HepG2 (cell line): ENCODE data around the gene NOTCH4. TPM values are rescaled to one million over a fixed set of nuclear protein-coding genes. Genes with fewer than 3 reads are reported as not detected.

Experiments used
- ARNT ChIP-seq: fragments of 450-650 bp; IDR thresholded peaks from 2 replicates; pipeline ENCODE4 v1.6.1; 2017
- CENPT ChIP-seq: sonication (generic); formaldehyde crosslinking; IDR thresholded peaks from 2 replicates; pipeline ENCODE4 v1.8.0; 2022; ENCODE audit warnings: low read depth, mild to moderate bottlenecking, moderate library complexity, missing genetic modification reagents
- DNMT1 ChIP-seq: sonication (generic); formaldehyde crosslinking; IDR thresholded peaks from 2 replicates; pipeline ENCODE4 v1.5.1; 2020; ENCODE audit warnings: mild to moderate bottlenecking, missing genetic modification reagents
- EED ChIP-seq: sonication (generic); formaldehyde crosslinking; IDR thresholded peaks from 2 replicates; pipeline ENCODE4 v1.5.0; 2020; ENCODE audit warnings: mild to moderate bottlenecking, missing genetic modification reagents
- EP300 ChIP-seq, 3 experiments: sonication (generic) in 1 of 3; formaldehyde crosslinking in 1 of 3; IDR thresholded peaks; 2 replicates each; pipeline versions ENCODE4 v1.5.1 to v1.6.1; 2011 to 2020; ENCODE audit warnings: low read depth in 2 of 3, low read length in 2 of 3, borderline replicate concordance in 1 of 3, improper control_type of control experiment in 1 of 3, mild to moderate bottlenecking in 1 of 3, missing genetic modification reagents in 1 of 3, moderate library complexity in 1 of 3
- FIP1L1 ChIP-seq: fragments of 200-400 bp; formaldehyde crosslinking; IDR thresholded peaks from 2 replicates; pipeline ENCODE4 v1.6.1; 2018; ENCODE audit warnings: low read depth, mild to moderate bottlenecking, low read length, moderate library complexity, borderline replicate concordance; ENCODE audit not compliant: insufficient read depth
- FOXC1 ChIP-seq: sonication (generic); formaldehyde crosslinking; IDR thresholded peaks from 2 replicates; pipeline ENCODE4 v1.8.0; 2022; ENCODE audit warnings: mild to moderate bottlenecking, missing genetic modification reagents, borderline replicate concordance
- GATA4 ChIP-seq: sonication (generic); IDR thresholded peaks from 2 replicates; pipeline ENCODE4 v1.6.1; 2016; ENCODE audit warnings: antibody characterized with exemption, low read depth, borderline replicate concordance
- GATAD1 ChIP-seq: IDR thresholded peaks from 2 replicates; pipeline ENCODE4 v1.6.1; 2016; ENCODE audit warnings: missing genetic modification reagents, missing compliant biosample characterization
- HMGXB4 ChIP-seq, 2 experiments: sonication (generic) in 1 of 2; formaldehyde crosslinking in 1 of 2; IDR thresholded peaks; 2 replicates each; pipeline versions ENCODE4 v1.4.0 to v1.6.1; 2018 to 2020; ENCODE audit warnings: missing genetic modification reagents in 2 of 2, borderline replicate concordance in 1 of 2, low read depth in 1 of 2, mild to moderate bottlenecking in 1 of 2, missing biosample characterization in 1 of 2
- HOMEZ ChIP-seq: IDR thresholded peaks from 2 replicates; pipeline ENCODE4 v1.6.1; 2016; ENCODE audit warnings: low read depth
- MAX ChIP-seq: IDR thresholded peaks from 2 replicates; pipeline ENCODE4 v1.6.1; 2012; ENCODE audit warnings: inconsistent platforms
- MXD1 ChIP-seq: sonication (generic); formaldehyde crosslinking; IDR thresholded peaks from 2 replicates; pipeline ENCODE4 v1.4.0; 2020; ENCODE audit warnings: mild to moderate bottlenecking, missing genetic modification reagents
- NR2C2 ChIP-seq: sonication (generic); formaldehyde crosslinking; IDR thresholded peaks from 2 replicates; pipeline ENCODE4 v1.4.0; 2020; ENCODE audit warnings: missing genetic modification reagents, mild to moderate bottlenecking, moderate library complexity, borderline replicate concordance
- SALL1 ChIP-seq: sonication (generic); formaldehyde crosslinking; IDR thresholded peaks from 2 replicates; pipeline ENCODE4 v1.8.0; 2022; ENCODE audit warnings: mild to moderate bottlenecking, missing genetic modification reagents
- SRSF1 ChIP-seq: fragments of 200-400 bp; formaldehyde crosslinking; optimal IDR thresholded peaks from 2 replicates; pipeline ENCODE3; 2017; ENCODE audit warnings: mild to moderate bottlenecking, low read depth, low read length, moderate library complexity
- TCF7 ChIP-seq: sonication (generic); IDR thresholded peaks from 2 replicates; pipeline ENCODE4 v1.6.1; 2016; ENCODE audit warnings: antibody characterized with exemption, low read depth
- ZFP1 ChIP-seq: IDR thresholded peaks from 2 replicates; pipeline ENCODE4 v1.6.1; 2016
- ZFYVE20 ChIP-seq: sonication (generic); formaldehyde crosslinking; IDR thresholded peaks from 2 replicates; pipeline ENCODE4 v1.8.0; 2023; ENCODE audit warnings: low read depth, mild to moderate bottlenecking, moderate library complexity, missing genetic modification reagents, borderline replicate concordance
- ZNF333 ChIP-seq: sonication (generic); formaldehyde crosslinking; IDR thresholded peaks from 2 replicates; pipeline ENCODE4 v1.4.0; 2020; ENCODE audit warnings: mild to moderate bottlenecking, missing genetic modification reagents, borderline replicate concordance
- ZNF431 ChIP-seq: sonication (generic); formaldehyde crosslinking; IDR thresholded peaks from 2 replicates; pipeline ENCODE4 v1.9.0; 2022; ENCODE audit warnings: missing genetic modification reagents, low read depth, mild to moderate bottlenecking, borderline replicate concordance
- ZNF567 ChIP-seq: sonication (generic); formaldehyde crosslinking; IDR thresholded peaks from 2 replicates; pipeline ENCODE4 v1.8.1; 2023; ENCODE audit warnings: mild to moderate bottlenecking, missing genetic modification reagents, borderline replicate concordance
- ZNF644 ChIP-seq: IDR thresholded peaks from 2 replicates; pipeline ENCODE4 v1.6.1; 2016; ENCODE audit warnings: low read depth
- ZNF720 ChIP-seq: sonication (generic); formaldehyde crosslinking; IDR thresholded peaks from 2 replicates; pipeline ENCODE4 v1.4.0; 2020; ENCODE audit warnings: missing genetic modification reagents
- ZNF883 ChIP-seq: sonication (generic); formaldehyde crosslinking; IDR thresholded peaks from 2 replicates; pipeline ENCODE4 v1.5.1; 2020; ENCODE audit warnings: mild to moderate bottlenecking, missing genetic modification reagents; ENCODE audit errors: not compliant biosample characterization
- ZSCAN20 ChIP-seq: sonication (generic); formaldehyde crosslinking; IDR thresholded peaks from 2 replicates; pipeline ENCODE4 v1.4.0; 2020; ENCODE audit warnings: missing genetic modification reagents, mild to moderate bottlenecking, borderline replicate concordance
- polyA plus RNA-seq, 8 experiments: library from polyadenylated mRNA; depleted of rRNA in 3 of 8; stranded (reverse) in 7 of 8; unstranded in 1 of 8; fragments of >200 nt; fragmentation: Illumina TruSeq in 4 of 8; extraction: Trizol in 4 of 8; gene quantifications; 2 replicates each; pipeline versions ENCODE4 v1.2.1 to v1.2.3, GENCODE V29; 2011 to 2016; ENCODE audit warnings: low read depth in 4 of 8, missing spikeins in 1 of 8, mixed read lengths in 1 of 8; ENCODE audit not compliant: insufficient read depth in 1 of 8
- total RNA-seq, 5 experiments: library from RNA; depleted of rRNA; stranded (reverse); fragments of >200 nt; fragmentation: Illumina TruSeq; extraction: Trizol; gene quantifications; 2 replicates each; pipeline ENCODE4 v1.2.3, GENCODE V29; 2016; ENCODE audit warnings: low read depth in 1 of 5

Gene NOTCH4
- total and polyA plus RNA-seq, 2 of the 13 experiments (the other 11 are each of a cell fraction or from before 2014, with no cell fraction given), result 0.51 to 0.83 TPM

- TF ChIP-seq MXD1 (CRISPR knock-in tag) (no peak), NR2C2 (0 out of 2 replicates have a peak, but pooled peaks have one; percentile 12), ZNF567 (CRISPR knock-in tag) (no peak), GATAD1 (CRISPR knock-in tag) (peak; percentile 52), ARNT (no peak), CENPT (CRISPR knock-in tag) (no peak), ZSCAN20 (no peak), ZNF644 (CRISPR knock-in tag) (peak; percentile 21; the same call in 1 of the 2 replicates), HOMEZ (CRISPR knock-in tag) (0 out of 2 replicates have a peak, but pooled peaks have one; percentile 16), ZNF431 (CRISPR knock-in tag) (no peak), GATA4 (no peak; the same call in 1 of the 2 replicates), DNMT1 (no peak), ZNF883 (CRISPR knock-in tag) (no peak), ZNF333 (CRISPR knock-in tag) (no peak), FOXC1 (CRISPR knock-in tag) (0 out of 2 replicates have a peak, but pooled peaks have one; percentile 27), HMGXB4 (CRISPR knock-in tag; IDR thresholded peaks at IDR 0.05; ENCODE audit: borderline replicate concordance in 1 of 2, low read depth in 1 of 2) (peak in 1 of 2 experiments; percentile 15; a peak in 1 of 4 replicates), EED (CRISPR knock-in tag) (peak; percentile 46; the same call in 1 of the 2 replicates), FIP1L1 (no peak), ZFYVE20 (CRISPR knock-in tag) (no peak), SALL1 (CRISPR knock-in tag) (peak; percentile 50), SRSF1 (no peak), TCF7 (peak; percentile 57; the same call in 1 of the 2 replicates), ZNF720 (CRISPR knock-in tag) (no peak), MAX (peak; percentile 70; the same call in 1 of the 2 replicates), EP300 (IDR thresholded peaks at IDR 0.05; ENCODE audit: low read depth in 2 of 2, low read length in 2 of 2) (peak; percentile 10 to 17; a peak in 1 of 4 replicates), EP300 (CRISPR knock-in tag; IDR thresholded peaks at IDR 0.05; ENCODE audit: borderline replicate concordance) (no peak), ZFP1 (CRISPR knock-in tag) (0 out of 2 replicates have a peak, but pooled peaks have one; percentile 19)
These were observed 45.9 kb downstream of the NOTCH4 start, which contains the start of gene RNF5 (continued) for GRCh38 chr6:32177788-32178546.
